ENCODE measurements around the gene LRRN4. TPM values are rescaled to one million over a fixed set of nuclear protein-coding genes. Genes with fewer than 3 reads are reported as not detected.
A peak's percentile ranks its signal among the peaks of the same experiment; 100 is the strongest.
"Not testable (repeated sequence)": the region's sequence is repeated elsewhere in the genome, so short reads cannot be mapped to it uniquely, and the experiment has no call there.

Gene LRRN4
- total RNA-seq, 6 experiments from 2014 or later = 0.10 to 0.31 (median 0.18) TPM; not detected in 2

DNA sequence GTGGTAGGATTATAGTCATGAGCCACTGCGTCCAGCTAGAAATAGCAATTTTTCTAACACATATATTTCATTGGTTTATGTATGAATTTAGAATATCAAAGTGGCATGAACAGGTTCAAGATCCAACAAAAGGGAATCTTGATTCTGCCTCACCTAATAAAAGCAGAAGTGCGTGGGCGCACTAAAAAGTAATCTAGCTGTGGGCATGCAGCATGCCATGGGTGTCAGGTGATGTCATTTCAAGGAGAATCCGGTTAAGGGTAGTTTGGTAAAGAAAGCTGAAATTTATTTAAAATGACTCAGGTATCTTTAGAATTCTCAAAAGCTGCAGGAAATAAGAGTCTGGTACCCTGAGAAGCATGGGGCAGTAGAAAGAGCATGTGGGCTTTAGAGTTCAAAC lies 17.6 kb downstream of the LRRN4 start:
- Histone ChIP-seq H3K36me3 (peaks cover 5 to 91% (median 44%) of the 10 kb centered on the region in 4 donors), H3K4me3 (no peak overlapping the region), H3K27me3 (no peaks in the 10 kb centered on the region), H3K27ac (no peak overlapping the region), H3K4me1 (no peaks in the 10 kb centered on the region), H3K9me3 (no peaks in the 10 kb centered on the region)
- TF ChIP-seq POLR2A (IDR thresholded peaks at IDR 0.05) = no peak
- TF ChIP-seq, protein P1, sequence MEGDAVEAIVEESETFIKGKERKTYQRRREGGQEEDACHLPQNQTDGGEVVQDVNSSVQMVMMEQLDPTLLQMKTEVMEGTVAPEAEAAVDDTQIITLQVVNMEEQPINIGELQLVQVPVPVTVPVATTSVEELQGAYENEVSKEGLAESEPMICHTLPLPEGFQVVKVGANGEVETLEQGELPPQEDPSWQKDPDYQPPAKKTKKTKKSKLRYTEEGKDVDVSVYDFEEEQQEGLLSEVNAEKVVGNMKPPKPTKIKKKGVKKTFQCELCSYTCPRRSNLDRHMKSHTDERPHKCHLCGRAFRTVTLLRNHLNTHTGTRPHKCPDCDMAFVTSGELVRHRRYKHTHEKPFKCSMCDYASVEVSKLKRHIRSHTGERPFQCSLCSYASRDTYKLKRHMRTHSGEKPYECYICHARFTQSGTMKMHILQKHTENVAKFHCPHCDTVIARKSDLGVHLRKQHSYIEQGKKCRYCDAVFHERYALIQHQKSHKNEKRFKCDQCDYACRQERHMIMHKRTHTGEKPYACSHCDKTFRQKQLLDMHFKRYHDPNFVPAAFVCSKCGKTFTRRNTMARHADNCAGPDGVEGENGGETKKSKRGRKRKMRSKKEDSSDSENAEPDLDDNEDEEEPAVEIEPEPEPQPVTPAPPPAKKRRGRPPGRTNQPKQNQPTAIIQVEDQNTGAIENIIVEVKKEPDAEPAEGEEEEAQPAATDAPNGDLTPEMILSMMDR (IDR thresholded peaks at IDR 0.05) = no peak
- DNase-seq (no peak), ATAC-seq (no peak)
- WGBS (ENCODE audit: insufficient coverage, low coverage, low lambda C conversion rate, missing lambda C conversion rate) = 96% methylated on average over 4 of the region's 4 CpGs
- intact Hi-C loops (cut with DNase I) = no loop called here

DNA sequence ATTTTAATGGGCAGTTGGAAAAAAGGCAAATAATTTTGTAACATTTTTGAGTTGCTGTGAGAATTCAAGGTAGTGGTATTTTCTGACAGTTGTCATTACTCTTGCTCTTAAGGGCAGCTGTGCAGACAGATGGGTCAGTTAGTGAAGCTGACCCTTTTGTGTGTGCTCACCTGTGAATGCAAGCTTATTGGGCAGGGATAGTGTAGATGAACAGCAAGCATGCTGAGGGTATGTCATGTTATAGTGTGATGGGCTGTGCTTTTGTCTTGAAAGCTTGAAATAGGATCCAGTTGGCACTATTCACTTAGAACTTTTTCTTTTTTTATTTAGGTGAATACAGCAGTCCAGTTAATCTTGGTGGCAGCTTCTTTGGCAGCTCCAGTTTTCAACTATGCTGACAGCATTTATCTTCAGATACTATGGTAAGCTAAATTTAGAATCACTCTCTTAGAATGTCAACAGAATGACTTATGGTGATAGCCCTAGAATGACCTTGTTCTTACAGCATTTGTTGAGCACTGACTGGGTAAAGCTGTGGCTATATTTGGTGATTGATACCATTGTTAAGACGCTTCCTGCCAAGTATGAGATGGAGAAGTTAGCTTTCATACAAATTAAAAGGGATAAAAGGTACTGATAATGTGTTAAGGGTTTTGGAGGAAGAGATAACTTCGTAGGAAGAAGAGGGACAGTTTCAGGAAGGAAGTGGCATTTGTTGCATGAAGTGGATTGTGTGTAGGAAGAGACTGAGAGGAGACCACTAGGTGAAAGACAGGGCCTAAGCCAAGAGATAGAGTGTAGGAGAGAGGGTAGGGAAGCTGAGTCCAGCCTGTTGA lies 19.5 kb downstream of the LRRN4 start:
- ATAC-seq = peak in 1 of 4 donors; percentile 31
- intact Hi-C loops (cut with DNase I) = no loop called here
- no peaks in the 10 kb centered on the region for H3K27me3 ChIP-seq
- TF ChIP-seq, protein P1 (IDR thresholded peaks at IDR 0.05) = no peak
- no peak for TF ChIP-seq POLR2A (IDR thresholded peaks at IDR 0.05)
- DNase-seq = no peak
- no peak overlapping the region for H3K4me3 ChIP-seq
- 56% methylated on average over 2 of the region's 2 CpGs for WGBS (ENCODE audit: insufficient coverage, low coverage, low lambda C conversion rate, missing lambda C conversion rate)
- H3K9me3 ChIP-seq = no peaks in the 10 kb centered on the region
- no peak overlapping the region for H3K27ac ChIP-seq
- no peaks in the 10 kb centered on the region for H3K4me1 ChIP-seq
- H3K36me3 ChIP-seq = peaks cover 5 to 72% (median 32%) of the 10 kb centered on the region in 4 donors

DNA sequence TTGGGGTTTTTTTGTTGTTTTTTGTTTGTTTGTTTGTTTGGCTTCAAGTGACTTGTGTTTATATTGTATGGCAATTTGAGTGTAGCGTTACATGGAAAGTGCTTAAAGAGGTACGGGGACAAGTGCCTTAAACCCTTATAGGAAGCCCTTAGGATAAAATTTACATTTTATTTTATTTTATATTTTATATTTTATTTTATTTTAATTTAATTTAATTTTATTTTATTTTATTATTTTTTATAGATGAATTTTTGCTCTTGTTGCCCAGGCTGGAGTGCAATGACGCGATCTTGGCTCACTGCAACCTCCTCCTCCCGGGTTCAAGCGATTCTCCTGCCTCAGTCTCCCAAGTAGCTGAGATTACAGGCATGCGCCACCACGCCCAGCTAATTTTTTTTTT lies 21.0 kb downstream of the LRRN4 start:
- H3K27me3 ChIP-seq; DNase-seq; ATAC-seq; H3K9me3 ChIP-seq; H3K4me1 ChIP-seq; H3K4me3 ChIP-seq; H3K27ac ChIP-seq; intact Hi-C loops (cut with DNase I): not testable (repeated sequence)
- 96% methylated on average over 8 of the region's 8 CpGs for WGBS (ENCODE audit: insufficient coverage, low coverage, low lambda C conversion rate, missing lambda C conversion rate)
- peaks cover 5 to 59% (median 25%) of the 10 kb centered on the region in 4 donors for H3K36me3 ChIP-seq

DNA sequence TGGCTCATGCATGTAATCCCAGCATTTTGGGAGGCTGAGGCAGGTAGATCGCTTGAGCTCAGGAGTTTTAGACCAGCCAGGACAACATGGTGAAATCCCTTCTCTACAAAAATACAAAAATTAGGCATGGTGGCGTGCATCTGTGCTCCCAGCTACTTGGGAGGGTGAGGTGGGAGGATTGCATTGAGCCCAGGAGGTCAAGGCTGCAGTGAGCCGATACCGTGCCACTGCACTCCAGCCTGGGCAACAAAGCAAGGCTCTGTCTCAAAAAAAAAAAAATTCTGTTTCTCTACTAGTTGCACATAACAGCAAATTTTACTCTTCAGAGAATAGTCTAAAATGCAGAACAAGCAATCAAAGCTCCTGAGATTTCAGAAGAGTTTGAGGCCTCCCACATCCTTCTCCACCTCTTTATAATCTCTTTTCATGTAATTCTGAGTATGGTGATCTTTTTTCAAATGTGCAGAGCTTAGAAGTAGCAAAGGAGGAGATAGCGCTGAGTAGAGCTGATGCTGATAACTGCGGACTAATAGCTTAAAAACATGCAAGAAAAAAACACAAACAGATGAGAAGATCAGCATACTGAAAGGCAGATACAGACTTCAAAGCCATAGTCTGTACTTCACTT lies 23.3 kb downstream of the LRRN4 start:
- H3K27me3 ChIP-seq = no peaks in the 10 kb centered on the region
- H3K9me3 ChIP-seq = no peaks in the 10 kb centered on the region
- no peak overlapping the region for H3K4me3 ChIP-seq
- DNase-seq (no peak), ATAC-seq (no peak)
- intact Hi-C loops (cut with DNase I) = no loop called here
- no peaks in the 10 kb centered on the region for H3K4me1 ChIP-seq
- WGBS (ENCODE audit: insufficient coverage, low coverage, low lambda C conversion rate, missing lambda C conversion rate) = 83% methylated on average over 6 of the region's 6 CpGs
- TF ChIP-seq POLR2A (IDR thresholded peaks at IDR 0.05) = no peak
- TF ChIP-seq, protein P1 (IDR thresholded peaks at IDR 0.05) = no peak
- H3K27ac ChIP-seq = no peak overlapping the region
- peaks cover 5 to 41% (median 14%) of the 10 kb centered on the region in 4 donors for H3K36me3 ChIP-seq

DNA sequence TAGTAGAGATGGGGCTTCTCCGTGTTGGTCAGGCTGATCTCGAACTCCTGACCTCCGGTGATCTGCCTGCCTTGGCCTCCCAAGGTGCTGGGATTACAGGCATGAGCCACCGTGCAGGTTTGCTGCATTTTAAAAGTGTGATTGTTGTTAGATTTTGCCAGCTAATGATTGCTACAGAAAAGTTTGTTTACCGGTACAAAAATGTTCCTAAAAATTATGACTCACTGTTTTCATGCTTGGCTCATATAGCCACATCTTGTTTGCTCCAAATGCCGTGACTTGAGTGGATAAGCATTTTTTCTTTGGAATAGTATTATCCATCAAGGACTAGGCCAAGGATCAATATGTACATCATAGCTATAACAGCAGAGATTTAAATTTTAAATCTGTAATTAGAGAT lies 24.3 kb downstream of the LRRN4 start:
- ATAC-seq (peak in 1 of 4 donors; percentile 58), DNase-seq (no peak)
- H3K4me1 ChIP-seq = no peaks in the 10 kb centered on the region
- WGBS (ENCODE audit: insufficient coverage, low coverage, low lambda C conversion rate, missing lambda C conversion rate) = 50% methylated on average over 4 of the region's 6 CpGs
- H3K27me3 ChIP-seq = no peaks in the 10 kb centered on the region
- H3K4me3 ChIP-seq = no peak overlapping the region
- TF ChIP-seq, protein P1 (IDR thresholded peaks at IDR 0.05) = no peak
- TF ChIP-seq POLR2A (IDR thresholded peaks at IDR 0.05) = no peak
- no peak overlapping the region for H3K27ac ChIP-seq
- peaks cover 0 to 41% (median 8%) of the 10 kb centered on the region in 4 donors for H3K36me3 ChIP-seq
- intact Hi-C loops (cut with DNase I) = no loop called here
- H3K9me3 ChIP-seq = no peaks in the 10 kb centered on the region
